K562 (cell line): ENCODE results near the gene ZNF598. TPM values are rescaled to one million over a fixed set of nuclear protein-coding genes. Genes with fewer than 3 reads are reported as not detected.

Experiments used
- FOXP1 ChIP-seq: sonication (generic); formaldehyde crosslinking; IDR thresholded peaks from 2 replicates; pipeline ENCODE4 v1.8.0; 2022; ENCODE audit warnings: mild to moderate bottlenecking, missing genetic modification reagents
- JUND ChIP-seq, 2 experiments: IDR thresholded peaks; 2 replicates in 1 of 2; 3 replicates in 1 of 2; pipeline ENCODE4 v1.6.1; 2011; ENCODE audit warnings: borderline replicate concordance in 2 of 2, low read depth in 2 of 2, low read length in 2 of 2, improper control_type of control experiment in 1 of 2, missing biosample characterization in 1 of 2, missing genetic modification characterization in 1 of 2, missing genetic modification reagents in 1 of 2
- MLX ChIP-seq, 2 experiments: fragments of 450-650 bp in 1 of 2; sonication (generic) in 1 of 2; formaldehyde crosslinking; conservative IDR thresholded peaks; 2 replicates each; pipeline versions ENCODE4 v1.4.0 to v1.8.1; 2020 to 2022; ENCODE audit warnings: mild to moderate bottlenecking in 1 of 2, missing genetic modification reagents in 1 of 2
- POLR2A ChIP-seq: fragments of 450-650 bp; conservative IDR thresholded peaks from 2 replicates; pipeline ENCODE4 v1.6.1; 2016
- REST ChIP-seq, 2 experiments: fragments of 450-650 bp; formaldehyde crosslinking in 1 of 2; IDR thresholded peaks; 2 replicates each; pipeline versions ENCODE4 v1.4.0 to v1.6.1; 2014 to 2020; ENCODE audit warnings: mild to moderate bottlenecking in 2 of 2, borderline replicate concordance in 1 of 2, low read depth in 1 of 2
- SIRT6 ChIP-seq: IDR thresholded peaks from one replicate; pipeline ENCODE4 v1.6.1; 2012; ENCODE audit warnings: low read depth, mild to moderate bottlenecking, control low read depth, inconsistent platforms, low read length, moderate library complexity
- ZNF134 ChIP-seq: fragments of 250-450 bp; sonication (Bioruptor Pico); conservative IDR thresholded peaks from 2 replicates; pipeline ENCODE4 v1.4.0; 2020
- ZNF282 ChIP-seq: sonication (generic); formaldehyde crosslinking; IDR thresholded peaks from 2 replicates; pipeline ENCODE4 v1.8.1; 2023; ENCODE audit warnings: missing genetic modification reagents
- ZNF512 ChIP-seq: IDR thresholded peaks from 2 replicates; pipeline ENCODE4 v1.6.1; 2016; ENCODE audit warnings: missing genetic modification characterization, missing compliant biosample characterization
- ZNF592 ChIP-seq: fragments of 450-650 bp; IDR thresholded peaks from 2 replicates; pipeline ENCODE4 v1.6.1; 2017; ENCODE audit warnings: antibody characterized with exemption, mild to moderate bottlenecking
- polyA plus RNA-seq, 8 experiments: library from polyadenylated mRNA; depleted of rRNA in 4 of 8; stranded (reverse) in 5 of 8; unstranded in 3 of 8; fragments of >200 nt; fragmentation: Nextera tagmentation in 2 of 8; fragmentation: Illumina TruSeq in 1 of 8; extraction: Ambion mirVana in 2 of 8; extraction: Trizol in 1 of 8; gene quantifications; 2 replicates each; pipeline versions ENCODE4 v1.2.1 to v1.2.3, GENCODE V29; 2011 to 2014; ENCODE audit warnings: inconsistent platforms in 1 of 8, missing spikeins in 1 of 8
- total RNA-seq, 7 experiments: library from RNA; depleted of rRNA in 6 of 7; stranded (reverse); fragments of >200 nt in 6 of 7; fragmentation: Illumina TruSeq in 2 of 7; extraction: Trizol in 2 of 7; gene quantifications; 2 replicates each; pipeline versions ENCODE4 v1.2.1 to v1.2.3, GENCODE V29; 2011 to 2021; ENCODE audit warnings: low replicate concordance in 1 of 7

The ZNF598 gene
- total and polyA plus RNA-seq, 9 of the 15 experiments (the other 6 are each of a cell fraction or from before 2014, with no cell fraction given) = 0.11 to 115 (median 29.6) TPM

- TF ChIP-seq REST (IDR thresholded peaks at IDR 0.05; ENCODE audit: borderline replicate concordance) (no peak), REST (CRISPR knock-in tag; IDR thresholded peaks at IDR 0.05; ENCODE audit: low read depth) (no peak), JUND (IDR thresholded peaks at IDR 0.05; ENCODE audit: borderline replicate concordance, low read depth, low read length) (no peak), JUND (tag; IDR thresholded peaks at IDR 0.05; ENCODE audit: borderline replicate concordance, low read depth, low read length) (no peak), FOXP1 (peak; percentile 68; the same call in 1 of the 2 replicates), ZNF282 (peak; percentile 18; the same call in 1 of the 2 replicates), SIRT6 (peak; percentile 97), ZNF512 (tag) (no peak), ZNF134 (no peak), MLX (CRISPR knock-in tag; conservative IDR thresholded peaks at IDR 0.05) (0 out of 4 replicates have a peak, but pooled peaks of 1 of the 2 experiments have one; percentile 6), POLR2A (peak; percentile 97), ZNF592 (no peak)
These were observed 48.7 kb downstream of the ZNF598 start (continued) for GRCh38 chr16:1960665-1961630.
